ENCODE data around the gene NCF4. TPM values are rescaled to one million over a fixed set of nuclear protein-coding genes. Genes with fewer than 3 reads are reported as not detected.
A peak's percentile ranks its signal among the peaks of the same experiment; 100 is the strongest.

Gene NCF4
- total and polyA plus RNA-seq, 9 of the 15 experiments (the other 6 are each of a cell fraction or from before 2014, with no cell fraction given): 0.04 to 0.95 (median 0.33) TPM

- TF ChIP-seq, protein P1, sequence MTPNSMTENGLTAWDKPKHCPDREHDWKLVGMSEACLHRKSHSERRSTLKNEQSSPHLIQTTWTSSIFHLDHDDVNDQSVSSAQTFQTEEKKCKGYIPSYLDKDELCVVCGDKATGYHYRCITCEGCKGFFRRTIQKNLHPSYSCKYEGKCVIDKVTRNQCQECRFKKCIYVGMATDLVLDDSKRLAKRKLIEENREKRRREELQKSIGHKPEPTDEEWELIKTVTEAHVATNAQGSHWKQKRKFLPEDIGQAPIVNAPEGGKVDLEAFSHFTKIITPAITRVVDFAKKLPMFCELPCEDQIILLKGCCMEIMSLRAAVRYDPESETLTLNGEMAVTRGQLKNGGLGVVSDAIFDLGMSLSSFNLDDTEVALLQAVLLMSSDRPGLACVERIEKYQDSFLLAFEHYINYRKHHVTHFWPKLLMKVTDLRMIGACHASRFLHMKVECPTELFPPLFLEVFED (CRISPR knock-in tag; conservative IDR thresholded peaks at IDR 0.05): no peak
- TF ChIP-seq KDM5B (IDR thresholded peaks at IDR 0.05; ENCODE audit: insufficient replicate concordance, low read depth, low read length) (no peak), RAD51 (IDR thresholded peaks at IDR 0.05; ENCODE audit: borderline replicate concordance, low read depth) (peak; percentile 47; the same call in 1 of the 2 replicates)
These were observed 52.9 kb downstream of the NCF4 start, which contains the start of gene CSF2RB (continued) for GRCh38 chr22:36913427-36914389.

GRCh38 chr22:36914390-36914752 is 53.6 kb downstream of the NCF4 start:
- FAIRE-seq (no peak), ATAC-seq (no peak), DNase-seq (ENCODE audit: extremely low read depth in 1 of 4, low spot score in 3 of 4) (no peak)
- no peak overlapping the region for H3K27ac ChIP-seq (ENCODE audit: extremely low read depth, low read depth, low read length)
- no peak overlapping the region for H3K4me3 ChIP-seq
- no TSS peak for BruUV-seq (replicated peaks)
- CTCF ChIA-PET (ENCODE audit: low intra/inter-chr PET ratio): no interaction called here
- no peaks in the 10 kb centered on the region for H3K79me2 ChIP-seq (ENCODE audit: control insufficient read depth, insufficient read depth, low read length)
- H3K9me3 ChIP-seq (replicated peaks; ENCODE audit: control insufficient read depth, insufficient read depth, low read depth, low read length): no peaks in the 10 kb centered on the region
- H3K4me1 ChIP-seq (replicated peaks in 1 of 2; ENCODE audit: control insufficient read depth in 2 of 2, insufficient read depth in 2 of 2, low read length in 2 of 2): peaks cover 0 to 5% of the 10 kb centered on the region in 2 experiments; a peak in 2 of 5 replicates
- H3K36me3 ChIP-seq (ENCODE audit: control insufficient read depth, insufficient read depth, low read length): no peaks in the 10 kb centered on the region
- H3K9me1 ChIP-seq (ENCODE audit: control insufficient read depth, insufficient read depth, low read length): no peaks in the 10 kb centered on the region
- no peak overlapping the region for H2AFZ ChIP-seq (ENCODE audit: low read depth, low read length)
- H4K20me1 ChIP-seq (replicated peaks; ENCODE audit: control insufficient read depth, insufficient read depth, low read length): no peaks in the 10 kb centered on the region
- no peak overlapping the region for H3K9ac ChIP-seq (ENCODE audit: insufficient read depth in 1 of 2, low read depth in 2 of 2, low read length in 2 of 2)
- H3K4me2 ChIP-seq (ENCODE audit: insufficient read depth, low read length): no peak overlapping the region
- POLR2A ChIA-PET: no interaction called here
- intact Hi-C loops (cut with micrococcal nuclease): no loop called here
- peaks cover 0 to 4% of the 10 kb centered on the region in 2 experiments; a peak in 2 of 5 replicates for H3K27me3 ChIP-seq (ENCODE audit: control insufficient read depth in 2 of 2, insufficient read depth in 2 of 2, low read length in 2 of 2)
- WGBS (ENCODE audit: insufficient coverage, low coverage, missing lambda C conversion rate): 17% methylated on average over 1 of the region's 1 CpG
- in situ Hi-C loops (cut with MboI): no loop called here
- TF ChIP-seq NFATC3 (IDR thresholded peaks at IDR 0.05) (no peak), ARHGAP35 (IDR thresholded peaks at IDR 0.05; ENCODE audit: partially characterized antibody) (no peak), EGR1 (conservative IDR thresholded peaks at IDR 0.05) (no peak), ZNF609 (CRISPR knock-in tag; IDR thresholded peaks at IDR 0.05; ENCODE audit: borderline replicate concordance) (no peak), NR3C1 (CRISPR knock-in tag; IDR thresholded peaks at IDR 0.05) (no peak), ZNF830 (CRISPR knock-in tag; IDR thresholded peaks at IDR 0.05) (no peak)
- TF ChIP-seq, protein P2, sequence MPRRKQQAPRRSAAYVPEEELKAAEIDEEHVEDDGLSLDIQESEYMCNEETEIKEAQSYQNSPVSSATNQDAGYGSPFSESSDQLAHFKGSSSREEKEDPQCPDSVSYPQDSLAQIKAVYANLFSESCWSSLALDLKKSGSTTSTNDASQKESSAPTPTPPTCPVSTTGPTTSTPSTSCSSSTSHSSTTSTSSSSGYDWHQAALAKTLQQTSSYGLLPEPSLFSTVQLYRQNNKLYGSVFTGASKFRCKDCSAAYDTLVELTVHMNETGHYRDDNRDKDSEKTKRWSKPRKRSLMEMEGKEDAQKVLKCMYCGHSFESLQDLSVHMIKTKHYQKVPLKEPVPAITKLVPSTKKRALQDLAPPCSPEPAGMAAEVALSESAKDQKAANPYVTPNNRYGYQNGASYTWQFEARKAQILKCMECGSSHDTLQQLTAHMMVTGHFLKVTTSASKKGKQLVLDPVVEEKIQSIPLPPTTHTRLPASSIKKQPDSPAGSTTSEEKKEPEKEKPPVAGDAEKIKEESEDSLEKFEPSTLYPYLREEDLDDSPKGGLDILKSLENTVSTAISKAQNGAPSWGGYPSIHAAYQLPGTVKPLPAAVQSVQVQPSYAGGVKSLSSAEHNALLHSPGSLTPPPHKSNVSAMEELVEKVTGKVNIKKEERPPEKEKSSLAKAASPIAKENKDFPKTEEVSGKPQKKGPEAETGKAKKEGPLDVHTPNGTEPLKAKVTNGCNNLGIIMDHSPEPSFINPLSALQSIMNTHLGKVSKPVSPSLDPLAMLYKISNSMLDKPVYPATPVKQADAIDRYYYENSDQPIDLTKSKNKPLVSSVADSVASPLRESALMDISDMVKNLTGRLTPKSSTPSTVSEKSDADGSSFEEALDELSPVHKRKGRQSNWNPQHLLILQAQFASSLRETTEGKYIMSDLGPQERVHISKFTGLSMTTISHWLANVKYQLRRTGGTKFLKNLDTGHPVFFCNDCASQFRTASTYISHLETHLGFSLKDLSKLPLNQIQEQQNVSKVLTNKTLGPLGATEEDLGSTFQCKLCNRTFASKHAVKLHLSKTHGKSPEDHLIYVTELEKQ (CRISPR knock-in tag; IDR thresholded peaks at IDR 0.05): no peak

Measured in K562 (cell line).